GM21515 (cell line): Measurements from ENCODE around the gene ARHGEF11.

Source experiments
- ATAC-seq: cut with Tn5 transposase; IDR thresholded peaks from one replicate; pipeline ENCODE4 v1.9.1; 2021; ENCODE audit not compliant: unreplicated experiment

ARHGEF11 gene

DNA sequence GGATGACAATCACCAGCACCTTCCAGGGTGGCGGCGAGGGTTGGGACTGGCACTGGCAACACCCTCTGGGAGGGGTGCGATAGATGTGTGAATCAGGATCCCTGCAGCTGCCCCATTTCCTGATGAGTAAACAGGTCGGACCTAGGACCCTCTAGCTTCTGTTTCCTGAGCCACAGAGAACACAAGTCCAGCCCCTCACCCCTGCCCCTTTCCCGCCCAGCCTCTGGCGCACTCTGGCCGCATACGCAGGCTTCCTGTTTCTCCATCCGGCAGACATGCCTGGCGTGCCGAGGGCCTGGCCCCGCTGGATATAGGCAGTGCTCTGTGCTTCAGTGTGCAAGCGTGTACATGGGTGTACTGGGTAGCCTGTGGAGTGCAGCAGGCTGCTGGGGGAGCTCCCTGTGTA lies 147.4 kb downstream of the ARHGEF11 start:
- no peak for ATAC-seq

DNA sequence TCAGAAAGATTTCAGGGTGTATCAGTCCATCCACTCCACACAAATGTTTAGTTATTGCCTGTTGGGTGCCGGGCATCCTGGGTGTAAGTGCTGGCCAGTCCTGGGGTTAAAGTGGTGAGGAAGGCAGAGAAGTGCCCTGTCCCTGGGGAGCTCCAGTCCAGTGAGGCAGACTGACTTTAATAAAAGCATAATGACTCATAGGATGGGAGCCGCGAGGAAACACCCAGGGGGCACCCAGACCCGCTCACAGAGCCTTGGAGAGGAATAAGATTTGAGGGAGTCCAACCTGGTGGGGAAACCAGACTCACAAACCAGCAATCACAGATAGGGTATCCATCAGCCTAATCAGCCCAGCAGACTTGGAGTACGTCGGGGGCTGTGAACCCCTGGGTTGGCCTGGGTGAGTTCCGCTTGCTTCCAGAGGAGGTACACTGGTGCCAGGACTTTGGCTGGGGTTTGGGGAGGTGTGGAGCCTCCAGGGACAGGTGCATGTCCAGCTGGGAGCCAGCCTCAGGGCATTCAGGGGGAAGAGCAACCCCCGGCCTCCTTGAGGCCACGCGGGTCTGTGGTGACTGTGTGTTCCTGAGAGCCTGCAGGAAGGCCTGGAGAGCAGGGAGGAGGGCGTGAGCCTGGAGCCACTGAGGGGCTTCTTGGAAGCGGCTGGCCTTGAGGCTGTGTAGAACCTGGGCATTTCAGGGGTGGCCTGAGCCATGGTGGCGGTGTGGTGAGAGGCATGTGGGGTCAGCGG lies 148.3 kb downstream of the ARHGEF11 start:
- ATAC-seq, result no peak

- ATAC-seq, result no peak
These were observed 149.0 kb downstream of the ARHGEF11 start for GRCh38 chr1:156896490-156897033.

DNA sequence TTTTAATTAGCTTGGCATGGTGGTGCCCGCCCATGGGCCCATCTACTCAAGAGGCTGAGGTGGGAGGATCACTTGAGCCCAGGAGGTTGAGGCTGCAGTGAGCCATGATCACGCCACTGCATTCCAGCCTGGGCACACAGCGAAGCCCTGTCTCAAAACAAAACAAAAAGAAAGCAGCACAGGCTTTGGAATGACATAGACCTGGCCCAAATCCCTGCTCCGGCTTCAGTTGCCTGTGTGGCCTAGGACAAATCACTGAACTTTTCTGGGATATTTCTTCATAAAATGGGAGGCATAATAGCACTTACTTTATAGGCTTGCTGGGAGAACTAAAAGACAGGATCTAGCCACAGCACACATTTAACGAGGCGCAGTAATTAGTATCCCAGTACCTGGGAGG lies 149.6 kb downstream of the ARHGEF11 start:
- no peak for ATAC-seq

DNA sequence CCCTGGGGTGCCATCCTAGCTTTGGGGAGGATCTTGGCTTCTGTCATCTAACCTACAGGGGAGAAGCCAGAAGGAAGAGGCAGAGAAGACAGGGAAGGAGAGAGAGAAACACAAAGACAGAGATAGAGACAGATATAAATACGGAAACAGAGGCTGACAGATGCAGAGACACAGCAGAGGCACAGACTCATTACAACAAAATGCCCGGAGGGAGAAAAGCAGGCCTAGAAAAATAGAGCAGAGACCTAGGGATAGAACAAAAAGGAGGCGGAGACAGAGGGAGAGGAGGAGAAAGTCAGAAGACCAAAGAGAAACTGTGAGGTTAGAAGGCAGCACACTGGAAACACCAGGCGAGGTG lies 150.1 kb downstream of the ARHGEF11 start:
- no peak for ATAC-seq

DNA sequence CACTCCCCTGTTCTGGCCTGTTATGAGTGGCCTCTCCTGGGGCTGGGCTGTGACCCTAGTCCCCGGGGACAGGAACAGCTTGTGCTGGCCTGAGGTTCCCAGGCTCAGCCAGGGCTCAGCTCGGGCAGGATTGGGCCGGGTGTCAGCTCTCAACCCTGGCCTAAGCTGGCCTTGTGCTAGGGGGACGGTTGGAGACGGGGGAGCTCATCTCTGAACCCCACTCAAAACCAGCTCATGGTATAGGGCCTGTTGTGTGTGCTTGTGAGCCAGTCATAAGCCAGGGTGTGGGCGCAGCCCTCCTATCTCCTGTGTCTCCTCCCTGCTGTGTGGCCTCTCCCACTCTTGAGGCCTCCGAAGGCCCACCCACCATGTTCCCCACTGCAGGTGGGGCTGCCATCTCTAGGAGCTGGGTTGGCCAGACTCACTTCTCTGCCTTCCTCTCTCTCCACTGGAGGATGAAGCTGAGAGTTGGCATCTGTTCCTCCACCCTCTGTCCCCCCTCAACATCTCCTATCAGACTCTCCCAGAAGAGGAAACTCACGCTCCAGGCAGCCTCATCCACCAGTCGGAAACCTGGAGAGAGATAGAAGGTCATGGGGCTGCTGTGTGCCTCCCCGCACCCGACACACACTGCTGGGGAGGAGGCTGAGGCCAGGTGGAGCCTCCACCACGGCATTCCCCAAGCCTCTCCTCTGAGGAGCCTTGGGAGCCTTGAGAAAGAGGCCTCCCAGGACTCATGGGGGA lies 150.7 kb downstream of the ARHGEF11 start:
- no peak for ATAC-seq

DNA sequence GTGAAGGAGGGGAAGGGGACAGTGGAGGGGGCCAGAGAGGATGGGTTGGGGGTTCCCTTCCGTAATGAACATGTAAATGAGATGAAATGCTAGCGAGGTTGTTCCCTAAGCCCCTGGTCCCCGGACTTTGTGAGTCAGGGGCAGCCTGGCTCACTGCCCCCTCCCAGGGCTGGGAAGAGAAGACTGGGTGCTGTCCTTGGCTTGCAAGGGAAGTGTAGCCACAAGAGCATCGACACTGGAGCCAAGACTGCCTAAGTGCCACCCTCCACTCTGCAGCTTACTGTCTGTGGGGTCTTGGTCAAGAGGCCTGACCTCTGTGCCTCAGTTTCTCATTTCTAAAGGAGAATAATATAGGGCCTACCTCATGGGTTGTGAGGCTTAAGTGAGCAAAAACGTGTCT lies 151.5 kb downstream of the ARHGEF11 start:
- ATAC-seq, result no peak

DNA sequence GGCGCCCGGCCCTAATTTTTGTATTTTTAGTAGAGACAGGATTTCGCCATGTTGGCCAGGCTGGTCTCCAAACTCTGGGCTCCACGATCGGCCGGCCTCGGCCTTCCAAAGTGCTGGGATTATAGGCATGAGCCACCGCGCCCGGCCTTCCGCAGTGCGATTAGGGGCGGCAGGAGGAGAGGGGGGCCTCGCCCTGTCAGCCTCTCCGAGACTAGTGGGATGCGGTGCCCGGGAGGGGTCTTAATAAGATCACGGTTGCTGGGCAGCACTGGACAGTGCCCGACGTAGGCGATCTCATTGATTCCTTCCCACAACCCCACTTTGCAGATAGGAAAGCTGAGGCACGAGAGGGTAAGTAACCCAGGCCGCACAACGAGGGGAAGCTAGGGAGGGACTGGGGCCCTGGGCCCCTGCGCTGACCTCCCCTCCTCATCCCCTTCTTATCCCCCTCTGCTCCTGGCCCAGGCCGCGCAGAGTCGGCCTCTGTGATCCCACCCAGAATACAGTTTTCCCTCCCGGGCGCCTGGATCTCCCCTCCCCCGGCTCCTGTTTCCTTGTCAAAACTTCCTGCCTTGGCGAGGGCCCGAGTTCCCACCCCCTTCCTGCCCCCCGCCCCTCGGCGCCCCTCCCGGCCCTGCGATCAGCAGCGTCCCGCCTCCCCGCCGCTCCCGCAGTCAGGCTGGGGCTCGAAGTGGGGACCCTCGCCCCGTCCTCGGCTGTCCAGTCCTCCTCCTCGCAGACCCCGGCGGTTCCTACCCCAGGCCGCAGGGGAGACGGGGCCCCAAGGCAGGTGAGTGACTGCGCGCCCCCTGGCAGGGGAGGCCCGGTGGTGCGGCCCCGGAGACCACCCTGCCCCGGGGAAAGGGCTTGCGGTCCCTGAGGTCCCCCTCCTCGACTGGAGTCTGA lies 152.2 kb downstream of the ARHGEF11 start, which contains the start of gene PEAR1:
Gene PEAR1 (plus strand): TSS at position 671 of the 906 bp plus-strand sequence. CDS start 10,209 bp downstream, outside the sequence.
- no peak for ATAC-seq

GRCh38 chr1:156892190-156893047 lies 153.1 kb downstream of the ARHGEF11 start:
- ATAC-seq, result peak; percentile 61

- no peak for ATAC-seq
These were observed 155.6 kb downstream of the ARHGEF11 start for GRCh38 chr1:156889802-156890580.

GRCh38 chr1:156887734-156888133 lies 157.8 kb downstream of the ARHGEF11 start:
- no peak for ATAC-seq

- no peak for ATAC-seq
These were observed 158.2 kb downstream of the ARHGEF11 start for GRCh38 chr1:156887317-156887716.

- no peak for ATAC-seq
These were observed 158.8 kb downstream of the ARHGEF11 start for GRCh38 chr1:156886583-156887281.

DNA sequence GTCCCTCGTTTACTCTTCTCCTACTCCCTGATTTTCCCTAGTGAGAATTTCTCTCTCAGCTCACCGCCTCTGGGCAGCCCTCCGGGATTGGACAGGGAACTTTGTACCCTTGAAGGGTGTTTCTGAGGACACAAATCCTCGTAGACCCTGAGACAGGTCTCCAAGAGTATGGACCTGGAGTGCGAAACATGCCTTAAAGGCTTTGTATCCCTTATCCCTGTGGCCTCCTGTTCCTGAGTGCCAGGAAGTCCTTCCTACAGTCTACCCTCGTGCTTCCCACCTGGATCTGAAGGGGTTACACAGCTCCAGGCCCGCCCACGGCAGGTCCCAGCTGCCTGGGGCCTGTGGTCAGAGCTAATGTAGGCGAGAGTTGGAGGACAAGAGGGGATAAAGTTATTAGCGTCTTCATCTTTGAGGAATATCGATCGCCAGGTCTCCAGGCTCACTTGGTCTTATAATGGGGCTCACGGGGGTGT lies 159.6 kb downstream of the ARHGEF11 start:
- no peak for ATAC-seq

DNA sequence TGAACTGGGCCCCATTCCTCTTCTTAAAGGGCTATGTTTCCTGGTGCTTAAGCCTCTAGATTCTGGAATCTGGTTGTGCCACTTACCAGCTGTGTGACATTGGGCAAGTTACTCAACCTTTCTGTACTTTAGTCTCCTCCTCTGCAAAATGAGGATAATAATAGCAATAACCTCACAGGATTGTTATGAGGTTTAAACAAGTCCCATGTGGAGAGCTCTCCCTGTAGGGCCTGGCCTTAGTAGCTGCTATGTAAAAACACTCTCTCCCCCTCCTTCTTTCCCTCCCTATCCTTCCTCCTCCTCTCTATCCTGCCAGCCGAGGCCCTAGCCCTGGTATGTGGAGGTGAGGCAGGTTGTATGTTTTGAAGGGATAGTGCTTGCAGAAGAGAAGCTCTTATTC lies 160.2 kb downstream of the ARHGEF11 start:
- ATAC-seq, result no peak
